BJ (cell line): ENCODE measurements around the gene HSPB6. TPM values are rescaled to one million over a fixed set of nuclear protein-coding genes. Genes with fewer than 3 reads are reported as not detected.
A peak's percentile ranks its signal among the peaks of the same experiment; 100 is the strongest.

Experiments
- CTCF ChIA-PET: fragments of 350-600 bp; formaldehyde crosslinking; extraction: SDS; loops from one replicate; lab custom pipeline; 2021; ENCODE audit warnings: antibody characterized with exemption, inconsistent platforms; lab: Yijun Ruan, JAX
- POLR2A ChIA-PET: fragments of 300-600 bp; sonication (Branson Sonifier 250); formaldehyde crosslinking; extraction: SDS; loops from one replicate; lab custom pipeline; 2021; ENCODE audit warnings: antibody characterized with exemption; lab: Charles Lee
- DNase-seq: peaks from one replicate; pipeline ENCODE4 v3.0.0-alpha.2; 2011; ENCODE audit warnings: low read depth
- H3K27me3 ChIP-seq: 2 replicates; pipeline ENCODE4 v1.6.0; 2011; ENCODE audit warnings: low read length; ENCODE audit not compliant: control insufficient read depth, insufficient read depth
- H3K36me3 ChIP-seq: 2 replicates; pipeline ENCODE4 v1.5.1; 2011; ENCODE audit warnings: low read length; ENCODE audit not compliant: control insufficient read depth, insufficient read depth
- H3K4me3 ChIP-seq: 2 replicates; pipeline ENCODE4 v1.5.1; 2011; ENCODE audit warnings: low read depth, mild to moderate bottlenecking, control low read depth, low read length
- CTCF ChIP-seq: IDR thresholded peaks from 2 replicates; pipeline ENCODE4 v1.5.1; 2011; ENCODE audit warnings: low read depth, mild to moderate bottlenecking, control low read depth, inconsistent platforms, low read length, moderate library complexity; ENCODE audit not compliant: insufficient read depth
- polyA plus RNA-seq: library from polyadenylated mRNA; depleted of rRNA; stranded (reverse); fragments of >200 nt; gene quantifications from 2 replicates; pipeline ENCODE4 v1.2.3, GENCODE V29; 2011

The HSPB6 gene
- polyA plus RNA-seq, 1 experiment, result 21.0 TPM

- Histone ChIP-seq H3K4me3 (peak overlapping the region; percentile 52), H3K36me3 (peaks cover 14% of the 10 kb centered on the region), H3K27me3 (no peaks in the 10 kb centered on the region)
- ChIA-PET CTCF (interaction anchor here (1.2 kb wide), 1 partner anchor 9 kb away, joined by 3 read pairs; no protein-coding TSS in a partner anchor), POLR2A (interaction anchor here (0.6 kb wide), 1 partner anchor 39 kb away, joined by 3 read pairs; no protein-coding TSS in a partner anchor)
- no peak for DNase-seq
- TF ChIP-seq CTCF, result no peak
Measured at GRCh38 chr19:35755550-35756376, 1.1 kb downstream of the HSPB6 start.

- no peak for DNase-seq
- ChIA-PET POLR2A (no interaction called here), CTCF (no interaction called here)
- Histone ChIP-seq H3K4me3 (peak overlapping the region; percentile 52), H3K27me3 (no peaks in the 10 kb centered on the region), H3K36me3 (peaks cover 13% of the 10 kb centered on the region)
- TF ChIP-seq CTCF, result no peak
Measured at GRCh38 chr19:35755131-35755549, 1.7 kb downstream of the HSPB6 start.

GRCh38 chr19:35754370-35755130 is 2.3 kb downstream of the HSPB6 start:
- Histone ChIP-seq H3K27me3 (no peaks in the 10 kb centered on the region), H3K4me3 (no peak overlapping the region), H3K36me3 (peaks cover 12% of the 10 kb centered on the region)
- no peak for DNase-seq
- ChIA-PET CTCF (interaction anchor here (0.7 kb wide), 1 partner anchor 196 kb away, joined by 3 read pairs; no protein-coding TSS in a partner anchor), POLR2A (no interaction called here)
- no peak for TF ChIP-seq CTCF

GRCh38 chr19:35753634-35754369 is 3.0 kb downstream of the HSPB6 start:
- no peak for DNase-seq
- H3K36me3 ChIP-seq, result peaks cover 12% of the 10 kb centered on the region
- ChIA-PET CTCF (interaction anchor here (0.7 kb wide), 1 partner anchor 197 kb away, joined by 3 read pairs; no protein-coding TSS in a partner anchor), POLR2A (no interaction called here)
- H3K27me3 ChIP-seq, result no peaks in the 10 kb centered on the region
- no peak for TF ChIP-seq CTCF
- no peak overlapping the region for H3K4me3 ChIP-seq
